ENCODE results near the gene USHBP1.

DNA sequence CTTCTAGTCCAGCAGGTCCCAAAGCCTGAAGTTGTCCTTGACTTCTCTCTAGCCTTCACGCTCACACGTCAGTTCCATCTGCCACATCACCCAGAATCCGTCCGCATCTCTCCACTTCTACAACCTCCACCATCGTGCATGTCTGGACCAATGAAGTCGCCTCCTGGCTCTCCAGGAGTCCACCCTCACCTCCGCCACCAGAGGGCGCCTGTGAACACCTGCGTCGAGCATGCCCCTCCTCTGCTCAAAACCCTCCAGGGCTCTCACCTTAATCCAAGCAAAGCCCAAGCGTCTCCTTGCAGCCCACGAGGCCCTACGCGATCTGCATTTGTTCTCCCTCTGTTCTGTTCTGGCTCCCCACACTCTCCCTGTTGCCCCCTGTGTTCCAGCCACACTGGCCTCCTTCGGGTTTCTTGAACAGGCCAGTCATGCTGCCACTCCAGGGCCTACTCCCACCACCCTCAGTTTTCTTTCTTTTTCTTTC lies 3.7 kb downstream of the USHBP1 start:
- TF ChIP-seq EP300 (IDR thresholded peaks at IDR 0.05) (no peak), POLR2A (IDR thresholded peaks at IDR 0.05) (no peak)
- TF ChIP-seq, protein P1, sequence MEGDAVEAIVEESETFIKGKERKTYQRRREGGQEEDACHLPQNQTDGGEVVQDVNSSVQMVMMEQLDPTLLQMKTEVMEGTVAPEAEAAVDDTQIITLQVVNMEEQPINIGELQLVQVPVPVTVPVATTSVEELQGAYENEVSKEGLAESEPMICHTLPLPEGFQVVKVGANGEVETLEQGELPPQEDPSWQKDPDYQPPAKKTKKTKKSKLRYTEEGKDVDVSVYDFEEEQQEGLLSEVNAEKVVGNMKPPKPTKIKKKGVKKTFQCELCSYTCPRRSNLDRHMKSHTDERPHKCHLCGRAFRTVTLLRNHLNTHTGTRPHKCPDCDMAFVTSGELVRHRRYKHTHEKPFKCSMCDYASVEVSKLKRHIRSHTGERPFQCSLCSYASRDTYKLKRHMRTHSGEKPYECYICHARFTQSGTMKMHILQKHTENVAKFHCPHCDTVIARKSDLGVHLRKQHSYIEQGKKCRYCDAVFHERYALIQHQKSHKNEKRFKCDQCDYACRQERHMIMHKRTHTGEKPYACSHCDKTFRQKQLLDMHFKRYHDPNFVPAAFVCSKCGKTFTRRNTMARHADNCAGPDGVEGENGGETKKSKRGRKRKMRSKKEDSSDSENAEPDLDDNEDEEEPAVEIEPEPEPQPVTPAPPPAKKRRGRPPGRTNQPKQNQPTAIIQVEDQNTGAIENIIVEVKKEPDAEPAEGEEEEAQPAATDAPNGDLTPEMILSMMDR (IDR thresholded peaks at IDR 0.05) = peak; percentile 48 to 77 (median 63)
